Measurements from ENCODE around the gene FOSL1.
A peak's percentile ranks its signal among the peaks of the same experiment; 100 is the strongest.

The FOSL1 gene

DNA sequence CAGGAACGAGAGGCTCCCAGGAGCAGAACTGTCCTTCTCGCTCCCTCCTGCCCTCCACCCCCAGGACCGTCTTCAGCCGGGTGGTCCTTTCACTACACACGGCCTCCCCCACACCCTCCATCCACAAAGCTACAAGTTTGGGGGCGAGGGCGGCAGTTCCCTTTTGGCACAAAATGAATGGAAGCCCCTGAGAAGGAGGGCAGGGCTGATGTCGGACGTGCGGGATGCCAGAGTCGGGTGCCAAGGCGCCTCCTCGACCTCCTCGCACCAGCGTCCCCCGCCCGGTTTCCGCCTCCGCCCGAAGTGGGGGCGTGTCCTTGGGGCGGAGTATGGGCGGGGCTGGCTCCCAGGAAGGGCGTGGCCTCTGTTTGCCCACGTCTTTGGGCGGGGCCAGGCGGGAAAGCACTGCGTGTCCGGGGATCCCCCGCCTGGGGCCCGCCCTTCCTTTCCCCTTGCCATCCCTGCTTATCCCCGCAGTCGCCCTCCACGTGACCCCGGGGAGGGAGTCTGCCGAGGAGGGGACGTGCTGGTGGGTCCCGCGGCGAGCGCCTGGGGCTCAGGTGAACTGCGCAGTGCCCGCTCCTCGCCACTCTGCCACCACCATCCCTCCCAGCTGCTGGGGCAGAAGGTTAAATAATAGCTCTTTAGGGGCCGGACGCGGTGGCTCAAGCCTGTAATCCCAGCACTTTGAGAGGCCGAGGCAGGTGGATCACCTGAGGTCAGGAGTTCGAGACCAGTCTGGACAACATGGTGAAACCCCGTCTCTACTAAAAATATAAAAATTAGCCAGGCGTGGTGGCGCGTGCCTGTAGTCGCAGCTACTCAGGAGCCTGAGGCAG is 26.7 kb downstream of the FOSL1 start:
- peak; percentile 92 to 95 for DNase-seq

DNA sequence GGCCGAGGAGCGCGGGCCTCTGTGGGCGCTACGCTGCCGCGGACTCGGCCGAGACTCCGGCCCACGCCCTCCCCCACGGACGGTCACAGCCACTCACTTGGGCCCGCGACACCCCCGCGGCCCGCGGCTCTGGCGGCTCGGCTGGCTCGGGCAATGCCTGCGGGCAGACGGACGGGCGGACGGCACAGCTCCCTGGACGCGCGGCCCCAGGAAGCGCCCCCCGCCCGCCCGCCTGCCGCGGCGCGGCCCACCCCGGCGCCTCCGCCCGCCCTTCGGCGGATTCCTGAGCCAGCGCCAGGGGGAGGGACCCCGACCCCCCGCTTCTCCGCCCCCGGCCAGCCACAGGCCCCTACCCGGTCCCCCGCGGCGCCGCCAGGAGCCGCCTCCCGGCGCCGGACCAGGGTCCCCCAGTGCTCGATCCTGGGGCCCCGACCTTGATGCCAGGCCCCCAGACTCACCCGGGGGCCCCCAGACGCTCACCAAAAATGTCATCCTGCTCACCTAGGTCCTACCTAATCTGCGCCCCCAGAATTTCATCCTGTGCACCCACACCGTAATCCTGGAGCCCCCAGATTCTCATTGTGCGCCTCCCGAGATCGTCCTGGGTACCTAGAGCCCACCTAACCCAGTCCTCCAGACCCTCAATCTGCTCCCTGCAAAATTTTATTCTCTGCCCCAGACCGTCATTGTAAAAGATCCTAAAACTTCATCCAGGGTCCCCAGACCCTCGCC is 27.4 kb downstream of the FOSL1 start, which contains the start of gene EFEMP2:
EFEMP2 (minus strand) TSS at position 215 of the 732 bp plus-strand sequence. CDS start 446 bp downstream, outside the sequence.
- DNase-seq = no peak

DNA sequence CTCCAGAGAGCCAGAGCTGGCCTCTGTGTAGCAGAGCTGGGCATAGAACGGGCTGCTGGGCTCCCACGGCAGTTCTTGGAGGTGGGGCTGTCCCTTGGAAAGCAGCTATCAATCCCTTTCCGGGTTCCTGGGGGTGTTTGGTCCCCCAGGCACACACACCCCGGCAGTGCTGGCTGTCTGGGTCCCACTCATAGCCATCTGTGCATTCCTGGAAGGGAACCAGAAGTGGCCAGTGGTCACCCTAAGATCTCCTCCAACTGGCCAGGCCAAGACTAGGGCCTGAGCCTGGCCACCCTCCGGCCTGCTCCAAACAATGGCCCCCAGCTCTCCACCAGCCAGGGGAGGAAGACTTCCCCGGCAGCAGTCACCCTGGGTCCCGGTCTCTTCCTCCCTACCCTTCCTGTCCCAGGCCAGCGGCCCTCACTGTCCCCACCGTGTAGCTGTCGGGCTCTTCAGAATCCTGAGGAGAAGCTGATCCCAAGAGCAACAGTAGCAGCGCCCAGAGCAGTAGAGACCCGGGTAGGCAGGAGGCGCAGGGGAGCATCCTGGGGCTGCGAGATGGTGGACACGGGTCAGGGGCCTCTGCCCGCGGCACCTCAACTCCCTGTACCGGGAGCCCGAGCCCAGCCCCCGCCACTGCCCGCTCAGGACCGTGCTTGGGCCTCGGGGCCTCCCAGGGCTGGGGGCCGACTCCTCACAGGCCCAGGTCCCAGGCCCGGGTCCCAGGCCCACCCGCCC is 28.2 kb downstream of the FOSL1 start:
- no peak for DNase-seq

DNA sequence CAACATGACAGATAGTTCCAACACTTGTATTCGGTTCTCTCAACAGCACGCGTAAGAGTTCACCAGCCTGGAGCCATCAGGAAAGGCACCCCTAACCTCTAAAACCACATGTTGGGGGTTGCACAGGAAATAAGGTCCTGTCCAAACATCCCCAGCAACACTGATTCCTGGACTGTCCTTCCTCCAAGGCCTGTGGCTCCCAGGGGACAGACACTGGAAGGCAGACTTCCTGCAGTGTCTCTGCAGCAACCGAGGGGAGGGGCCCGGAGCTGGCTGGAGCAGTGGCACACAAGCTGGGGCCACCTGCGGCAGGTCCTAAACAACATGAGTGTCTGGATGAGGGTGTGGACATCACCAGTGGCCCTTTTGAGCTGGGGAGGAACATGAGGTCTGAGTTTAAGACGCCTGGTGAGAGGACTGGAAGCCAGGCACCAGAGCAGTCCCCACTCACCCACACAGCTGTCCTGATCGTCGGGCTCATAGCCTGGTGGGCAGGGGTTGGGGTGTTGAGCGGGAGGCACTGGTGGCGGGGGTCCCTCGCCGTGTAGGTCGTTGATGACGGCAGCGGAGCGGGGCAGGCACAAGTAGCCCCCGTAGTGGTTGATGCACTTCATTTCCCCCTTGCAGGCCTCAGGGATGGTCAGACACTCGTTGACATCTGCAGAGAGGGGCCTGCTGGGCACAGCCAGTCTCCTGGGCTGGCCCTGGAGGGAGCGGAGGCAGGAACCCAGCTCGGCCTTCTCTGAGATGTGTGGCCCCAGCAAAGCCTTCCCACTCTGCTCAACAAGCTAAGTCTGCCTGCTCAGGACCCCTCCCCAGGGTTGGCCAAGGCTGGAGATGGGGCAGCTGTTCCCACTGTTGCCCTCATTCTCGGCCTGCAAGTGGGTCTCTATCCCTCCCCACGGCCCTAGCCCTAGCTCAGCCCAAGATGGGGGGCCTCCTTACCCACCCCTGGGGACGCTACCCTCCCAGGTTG is 29.2 kb downstream of the FOSL1 start:
- DNase-seq = no peak

DNA sequence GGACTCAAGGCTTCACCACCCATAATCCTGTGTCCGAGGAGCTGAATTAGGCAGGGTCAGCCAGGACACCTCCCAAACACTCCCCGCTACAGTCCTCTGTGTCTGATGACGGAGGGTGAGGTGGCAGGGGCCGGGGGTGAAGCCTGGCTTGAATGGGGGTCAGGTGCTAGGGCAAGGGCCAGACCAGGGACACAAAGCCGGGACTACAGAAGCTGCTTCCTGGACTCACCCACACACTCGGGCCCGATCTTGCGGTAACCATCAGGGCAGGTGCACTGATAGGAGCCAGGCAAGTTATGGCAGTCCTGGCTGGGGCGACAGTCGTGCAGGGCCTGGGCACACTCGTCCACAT is 29.9 kb downstream of the FOSL1 start:
- DNase-seq = no peak

DNA sequence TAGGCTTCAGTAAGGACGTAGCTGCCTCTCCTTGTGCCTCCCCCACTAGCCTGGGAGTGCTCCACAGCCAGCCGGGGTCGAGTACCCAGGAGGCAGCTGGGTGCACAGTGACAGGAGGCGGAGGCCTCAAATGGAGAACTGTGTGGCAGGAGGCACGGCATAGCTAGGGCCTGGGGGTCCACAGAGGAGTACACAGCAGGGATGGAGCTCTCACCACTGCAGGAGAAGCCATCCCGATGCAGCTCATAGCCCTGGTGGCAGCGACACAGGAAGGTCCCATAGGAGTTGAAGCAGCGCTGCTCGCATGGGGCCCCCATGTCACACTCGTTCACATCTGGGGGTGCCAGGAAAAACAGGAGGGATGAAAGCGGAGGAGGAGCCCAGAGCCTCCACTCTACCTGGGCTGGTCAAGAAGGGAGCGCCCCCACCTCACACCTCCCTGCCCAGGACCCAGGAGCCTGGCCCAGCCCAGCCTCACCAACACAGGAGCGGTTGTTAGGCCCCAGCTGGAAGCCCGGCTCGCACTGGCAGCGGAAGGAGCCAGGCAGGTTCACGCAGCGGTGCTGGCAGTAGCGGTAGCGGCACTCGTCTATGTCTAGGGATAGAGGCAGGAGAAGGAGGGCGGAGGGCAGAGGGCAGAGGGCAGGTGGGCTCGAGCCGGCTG is 30.4 kb downstream of the FOSL1 start:
- DNase-seq = no peak

DNA sequence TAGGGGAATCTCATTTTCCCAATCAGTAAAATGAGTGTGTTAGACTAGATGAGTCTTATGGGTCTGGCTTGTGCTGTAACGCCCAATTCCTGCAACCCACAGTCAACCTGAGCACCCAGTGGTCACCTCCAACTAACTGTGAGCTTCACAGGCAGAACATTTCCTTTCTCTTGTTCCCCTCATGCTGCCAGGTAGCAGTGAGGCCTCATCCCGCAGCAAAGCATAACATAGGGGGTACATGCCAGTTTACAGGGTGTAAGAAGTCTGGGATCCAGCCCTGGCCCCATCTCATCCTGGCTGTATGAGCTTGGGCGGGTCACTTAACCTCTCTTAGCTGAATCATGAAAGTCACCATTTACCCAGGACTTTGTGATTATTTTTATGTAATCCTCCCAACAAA is 31.3 kb downstream of the FOSL1 start:
- no peak for DNase-seq

DNA sequence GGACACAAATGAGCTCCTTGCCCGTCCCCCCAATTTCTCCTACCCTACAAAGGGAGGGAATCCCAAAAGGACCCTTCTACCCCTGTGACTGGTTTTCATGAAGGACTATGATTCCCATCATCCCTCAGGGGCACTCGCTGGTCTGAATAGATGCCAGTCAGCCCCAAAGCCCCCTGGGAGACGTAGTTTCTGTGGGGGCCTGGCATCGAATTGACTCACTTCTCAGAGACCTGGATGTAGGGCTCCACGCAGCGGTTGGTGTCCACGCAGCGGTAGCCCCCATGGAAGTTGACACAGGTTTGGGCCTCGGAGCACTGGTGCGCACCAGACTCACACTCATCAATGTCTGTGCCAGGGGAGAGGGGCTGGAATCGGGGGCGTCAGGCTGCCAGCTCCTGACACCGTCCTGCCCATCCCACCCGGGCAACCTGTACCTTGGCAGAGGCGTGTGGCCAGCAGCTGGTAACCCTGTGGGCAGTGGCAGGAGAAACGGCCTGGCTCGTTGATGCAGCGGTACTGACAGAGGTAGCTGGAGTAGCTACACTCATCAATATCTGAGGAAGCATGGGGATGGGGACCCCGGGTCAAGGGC is 32.0 kb downstream of the FOSL1 start:
- no peak for DNase-seq

DNA sequence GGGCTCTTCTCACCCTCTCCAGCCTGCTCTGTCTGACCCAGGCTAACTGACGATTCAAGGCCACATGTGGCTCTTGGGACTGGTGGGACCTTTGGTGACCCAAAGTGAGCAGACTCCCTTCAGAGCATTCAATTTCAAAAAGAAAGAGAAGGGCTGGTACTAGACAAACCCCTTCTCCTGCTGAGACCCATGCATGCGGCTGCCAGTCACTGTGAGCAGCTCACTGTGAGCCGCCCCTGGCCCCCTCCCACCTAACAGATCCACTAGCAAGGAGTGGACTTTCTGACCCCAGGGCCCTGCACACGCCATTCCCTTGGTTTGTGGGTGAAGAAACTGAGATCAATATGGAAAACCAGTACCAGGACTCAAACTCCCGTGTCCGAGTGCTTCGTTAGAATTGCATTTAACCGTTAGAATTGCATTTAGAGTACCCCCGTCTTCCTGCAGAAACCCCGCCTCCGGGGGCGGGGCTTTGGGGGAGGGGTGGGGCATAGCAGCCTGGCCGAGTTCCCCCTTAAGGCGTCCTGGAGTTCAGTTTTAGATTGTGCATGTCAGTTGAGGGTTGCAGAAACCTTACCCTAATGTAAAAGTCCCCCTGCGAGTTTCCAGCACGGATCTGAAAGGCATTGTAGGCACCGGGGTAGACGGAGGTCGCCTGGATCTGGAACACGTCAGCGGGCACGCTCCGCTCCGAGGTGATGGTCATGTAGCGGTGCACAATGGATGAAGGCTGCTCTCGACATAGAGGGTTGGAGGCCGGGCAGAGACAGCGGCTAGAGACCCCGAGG is 32.7 kb downstream of the FOSL1 start:
- DNase-seq = no peak

DNA sequence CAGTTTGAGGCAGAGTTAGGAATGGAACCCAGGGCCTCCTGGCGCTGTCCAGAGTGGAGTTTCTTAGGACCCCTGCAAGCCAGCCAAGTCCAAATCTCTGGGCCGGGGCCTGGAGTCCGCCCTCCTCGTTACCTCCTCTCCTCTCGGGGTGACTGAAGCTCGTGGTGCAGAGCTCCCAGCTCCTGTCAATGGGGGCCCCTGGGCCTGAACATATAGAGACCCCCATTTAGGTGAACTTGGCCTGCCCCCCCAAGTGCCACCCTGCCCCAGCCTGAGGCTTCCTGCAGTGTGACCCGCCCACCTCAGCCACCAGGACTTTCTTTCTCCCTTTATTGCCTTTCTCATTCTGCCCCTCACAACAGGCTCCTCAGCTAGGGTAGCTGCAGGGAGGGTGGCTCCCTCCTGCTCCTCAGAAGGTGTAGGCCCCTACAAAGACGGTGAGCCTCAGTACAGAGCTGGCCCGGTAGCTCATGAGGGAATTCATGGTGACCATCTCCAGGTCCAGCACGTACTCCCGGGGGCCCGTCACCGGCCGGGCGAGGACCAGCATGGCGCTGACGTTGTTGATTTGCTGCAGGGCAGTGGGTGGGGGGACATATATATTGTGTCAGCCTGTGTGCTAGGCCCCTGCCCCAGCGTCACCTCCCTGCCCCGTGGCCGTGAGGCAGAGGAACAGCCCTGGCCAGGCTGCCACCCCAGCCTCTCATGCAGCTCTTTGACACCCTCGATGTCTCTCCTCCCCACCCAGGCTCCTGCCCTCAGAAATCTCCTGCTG is 33.5 kb downstream of the FOSL1 start:
- no peak for DNase-seq

DNA sequence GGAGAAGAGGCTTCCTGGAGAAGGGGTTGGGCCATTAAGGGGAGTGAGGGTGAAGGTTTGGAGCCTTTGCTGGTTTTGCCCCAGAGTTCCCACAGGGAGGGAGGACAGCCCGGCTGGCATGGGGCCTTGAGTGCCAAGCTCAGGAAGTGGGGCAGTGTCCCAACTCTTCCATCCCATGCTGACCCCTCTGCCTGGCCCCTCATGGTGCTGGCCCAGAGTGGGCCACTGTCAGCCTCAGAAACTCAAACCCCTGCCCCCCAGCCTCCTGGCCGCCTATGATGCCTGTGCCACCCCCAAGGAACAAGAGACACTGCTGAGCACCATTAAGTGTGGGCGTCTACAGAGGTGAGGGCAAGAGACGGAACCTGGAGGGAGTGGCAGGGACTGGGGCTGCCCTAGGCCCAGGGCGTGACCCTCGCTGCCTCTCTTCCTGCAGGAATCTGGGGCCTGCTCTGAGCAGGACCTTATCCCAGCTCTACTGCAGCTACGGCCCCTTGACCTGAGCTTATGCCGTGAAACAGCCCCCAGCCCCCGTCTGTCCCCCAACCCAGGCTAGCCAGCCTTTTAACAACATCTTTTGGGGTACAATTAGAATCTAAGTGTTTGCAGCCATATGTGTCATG is 34.5 kb downstream of the FOSL1 start:
- DNase-seq = no peak

DNA sequence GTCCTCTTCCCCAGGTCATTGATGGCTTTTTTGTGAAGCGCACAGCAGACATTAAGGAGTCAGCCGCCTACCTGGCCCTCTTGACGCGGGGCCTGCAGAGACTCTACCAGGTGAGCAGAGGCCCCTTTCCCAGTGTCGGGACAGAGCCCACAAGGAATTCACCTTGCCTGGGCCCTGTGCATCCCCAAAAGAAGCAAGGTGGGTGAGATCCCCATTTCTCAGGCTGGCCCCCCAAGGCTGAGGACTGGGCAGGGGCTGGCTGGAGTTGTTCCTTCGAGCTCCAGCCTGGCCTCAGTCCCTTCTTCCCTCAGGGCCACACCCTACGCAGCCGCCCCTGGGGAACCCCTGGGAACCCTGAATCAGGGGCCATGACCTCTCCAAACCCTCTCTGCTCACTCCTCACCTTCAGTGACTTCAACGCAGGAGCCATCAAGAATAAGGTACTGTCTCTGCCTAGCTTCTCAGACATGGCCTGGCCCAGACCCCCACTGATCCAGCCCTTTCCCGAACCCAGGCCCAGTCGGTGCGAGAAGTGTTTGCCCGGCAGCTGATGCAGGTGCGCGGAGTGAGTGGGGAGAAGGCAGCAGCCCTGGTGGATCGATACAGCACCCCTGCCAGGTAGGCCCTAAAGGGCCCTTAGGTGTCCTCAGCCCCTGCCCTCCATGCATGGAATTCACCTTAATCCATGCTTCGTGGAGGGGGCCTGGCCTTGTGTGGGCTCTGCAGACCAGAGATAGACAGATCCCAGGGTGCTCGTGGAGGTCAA is 35.3 kb downstream of the FOSL1 start:
- no peak for DNase-seq

DNA sequence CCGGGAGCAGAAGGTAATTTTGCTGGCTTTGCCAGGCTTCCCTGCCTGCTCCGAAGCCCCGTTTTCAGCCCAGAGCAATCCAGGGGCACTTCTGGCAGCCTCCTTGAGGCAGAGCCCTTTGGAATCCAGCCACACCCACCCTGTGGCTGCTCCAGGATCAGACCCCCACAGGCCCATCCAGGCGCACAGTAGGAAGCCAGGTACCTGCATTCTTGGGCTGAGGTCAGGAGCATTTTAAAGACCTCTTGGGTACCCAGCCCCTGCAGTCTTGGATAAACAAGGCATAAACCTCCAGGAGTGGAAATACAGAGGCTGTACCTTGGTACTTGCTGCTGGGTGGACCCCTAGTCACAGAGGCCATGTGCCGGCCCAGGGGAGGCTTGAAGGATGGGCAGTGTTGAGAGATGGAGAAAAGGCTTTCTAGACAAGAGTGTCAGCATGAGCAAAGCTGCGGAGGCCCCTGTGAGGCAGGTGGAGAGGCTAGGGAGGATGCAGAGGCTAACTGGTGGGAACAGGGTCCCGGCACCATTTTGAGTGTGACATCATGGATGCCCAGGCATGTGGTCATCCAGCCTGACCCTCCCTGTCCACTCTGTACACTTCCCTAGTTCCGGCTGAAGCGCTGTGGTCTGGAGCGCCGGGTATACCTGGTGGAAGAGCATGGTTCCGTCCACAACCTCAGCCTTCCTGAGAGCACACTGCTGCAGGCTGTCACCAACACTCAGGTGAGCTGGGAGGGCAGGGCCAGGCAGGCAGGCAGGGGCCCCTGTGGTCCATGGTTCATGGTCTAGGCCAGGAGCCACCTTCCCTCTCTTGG is 36.1 kb downstream of the FOSL1 start:
- DNase-seq = no peak

DNA sequence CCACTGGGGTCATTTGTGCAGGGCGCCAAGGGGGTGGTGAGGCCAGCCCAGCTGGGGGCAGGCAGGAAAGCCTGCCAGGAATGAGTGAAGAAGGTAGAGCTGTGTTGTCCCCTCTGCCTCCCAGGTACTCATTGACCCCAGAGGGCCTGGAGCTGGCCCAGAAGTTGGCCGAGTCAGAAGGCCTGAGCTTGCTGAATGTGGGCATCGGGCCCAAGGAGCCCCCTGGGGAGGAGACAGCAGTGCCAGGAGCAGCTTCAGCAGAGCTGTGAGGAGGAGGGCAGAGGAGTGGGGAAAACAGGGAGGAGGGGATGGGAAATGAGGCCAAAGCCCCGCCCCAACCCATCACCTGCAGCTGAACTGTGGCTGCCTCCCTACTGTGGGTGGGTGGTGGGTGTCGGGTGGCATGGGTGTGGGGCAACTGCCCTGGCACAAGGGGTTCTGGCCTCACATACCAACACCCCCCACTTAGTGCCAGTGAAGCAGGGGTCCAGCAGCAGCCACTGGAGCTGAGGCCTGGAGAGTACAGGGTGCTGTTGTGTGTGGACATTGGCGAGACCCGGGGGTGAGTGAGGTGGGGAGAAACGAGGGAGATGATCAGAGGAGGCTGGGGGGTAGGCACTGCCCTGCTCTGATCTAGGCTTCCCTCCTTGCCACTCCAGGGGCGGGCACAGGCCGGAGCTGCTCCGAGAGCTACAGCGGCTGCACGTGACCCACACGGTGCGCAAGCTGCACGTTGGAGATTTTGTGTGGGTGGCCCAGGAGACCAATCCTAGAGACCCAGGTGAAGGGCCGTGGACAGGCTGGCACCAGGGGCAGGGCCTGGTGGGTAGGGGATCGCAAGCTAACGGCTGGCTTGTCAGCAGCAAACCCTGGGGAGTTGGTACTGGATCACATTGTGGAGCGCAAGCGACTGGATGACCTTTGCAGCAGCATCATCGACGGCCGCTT is 37.0 kb downstream of the FOSL1 start:
- no peak for DNase-seq

DNA sequence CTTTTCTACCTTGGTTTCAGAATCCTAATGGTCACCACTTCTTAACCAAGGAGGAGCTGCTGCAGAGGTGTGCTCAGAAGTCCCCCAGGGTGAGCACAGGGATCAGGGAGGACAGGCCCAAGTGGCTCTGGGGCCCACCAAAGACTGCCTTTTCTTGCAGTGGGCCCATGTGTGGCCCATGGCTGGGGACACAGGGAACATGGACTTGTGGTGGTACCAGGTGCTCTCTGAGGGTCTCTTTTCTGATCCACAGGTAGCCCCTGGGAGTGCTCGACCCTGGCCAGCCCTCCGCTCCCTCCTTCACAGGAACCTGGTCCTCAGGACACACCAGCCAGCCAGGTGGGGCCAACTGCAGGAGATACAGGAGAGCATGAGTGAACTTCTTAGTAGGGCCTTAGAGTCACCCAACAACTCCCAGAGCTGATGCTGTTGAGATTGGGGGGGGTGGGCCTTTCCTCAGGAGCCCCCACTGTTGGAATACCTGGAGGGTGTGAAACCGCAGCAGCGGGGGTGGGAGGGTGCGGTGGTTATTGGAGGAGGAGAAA is 37.9 kb downstream of the FOSL1 start:
- no peak for DNase-seq
